GM19463 (cell line): Measurements from ENCODE around the gene GSTO2.

Experiments used
- ATAC-seq: cut with Tn5 transposase; IDR thresholded peaks from one replicate; pipeline ENCODE4 v1.9.1; 2021; ENCODE audit warnings: mild to moderate bottlenecking, moderate library complexity; ENCODE audit not compliant: unreplicated experiment

The GSTO2 gene

GRCh38 chr10:104279550-104280259 lies 10.7 kb downstream of the GSTO2 start:
- no peak for ATAC-seq

- no peak for ATAC-seq
Observed at GRCh38 chr10:104281694-104282093, 12.7 kb downstream of the GSTO2 start.

- no peak for ATAC-seq
Observed at GRCh38 chr10:104284846-104285245, 15.9 kb downstream of the GSTO2 start.

GRCh38 chr10:104286939-104287338 lies 18.0 kb downstream of the GSTO2 start:
- ATAC-seq, result no peak

- no peak for ATAC-seq
Observed at GRCh38 chr10:104288355-104288754, 19.4 kb downstream of the GSTO2 start.

GRCh38 chr10:104291439-104291951 lies 22.5 kb downstream of the GSTO2 start:
- peak; percentile 100 for ATAC-seq

- ATAC-seq, result no peak
Observed at GRCh38 chr10:104293011-104293410, 24.0 kb downstream of the GSTO2 start.

GRCh38 chr10:104293781-104294321 lies 24.9 kb downstream of the GSTO2 start:
- no peak for ATAC-seq

GRCh38 chr10:104296687-104297436 lies 27.9 kb downstream of the GSTO2 start:
- no peak for ATAC-seq

- ATAC-seq, result no peak
Observed at GRCh38 chr10:104297697-104298660, 29.0 kb downstream of the GSTO2 start.

GRCh38 chr10:104299031-104299904 lies 30.3 kb downstream of the GSTO2 start:
- no peak for ATAC-seq

- no peak for ATAC-seq
Observed at GRCh38 chr10:104300002-104300735, 31.2 kb downstream of the GSTO2 start.

GRCh38 chr10:104300736-104301292 lies 31.8 kb downstream of the GSTO2 start:
- ATAC-seq, result no peak

- ATAC-seq, result no peak
Observed at GRCh38 chr10:104301907-104302690, 33.1 kb downstream of the GSTO2 start.

- ATAC-seq, result no peak
Observed at GRCh38 chr10:104303594-104304355, 34.8 kb downstream of the GSTO2 start.

- no peak for ATAC-seq
Observed at GRCh38 chr10:104304356-104304745, 35.4 kb downstream of the GSTO2 start.

- ATAC-seq, result no peak
Observed at GRCh38 chr10:104304927-104305326, 35.9 kb downstream of the GSTO2 start.
